Panc1 (cell line): ENCODE measurements around the gene ACSM6. TPM values are rescaled to one million over a fixed set of nuclear protein-coding genes. Genes with fewer than 3 reads are reported as not detected.
A peak's percentile ranks its signal among the peaks of the same experiment; 100 is the strongest.

Source experiments
- ATAC-seq: fragments of 200-7000 bp; cut with Tn5 transposase; 2 replicates; pipeline ENCODE4 v1.9.1; 2020; ENCODE audit warnings: mild to moderate bottlenecking, moderate library complexity
- BruUV-seq: library from RNA; stranded (reverse); fragments of 400-500 nt; replicated peaks from 2 replicates; lab custom pipeline; 2021; lab: Mats Ljungman, UMichigan
- CTCF ChIA-PET: fragments of 300-600 bp; sonication (Branson Sonifier 250); formaldehyde crosslinking; loops from one replicate; lab custom pipeline; 2022; ENCODE audit warnings: antibody characterized with exemption; lab: Charles Lee
- POLR2A ChIA-PET: fragments of 300-600 bp; sonication (Branson Sonifier 250); formaldehyde crosslinking; loops from one replicate; lab custom pipeline; 2022; ENCODE audit warnings: antibody characterized with exemption; lab: Charles Lee
- DNase-seq: peaks from one replicate; pipeline ENCODE4 v3.0.0-alpha.2; 2010; ENCODE audit warnings: low read depth, low spot score
- H3K27ac ChIP-seq: 2 replicates; pipeline ENCODE4 v1.5.1; 2011; ENCODE audit warnings: mild to moderate bottlenecking, low read length, inconsistent platforms
- H3K27me3 ChIP-seq: fragments of 200-500 bp; sonication (Bioruptor generic); 2 replicates; pipeline ENCODE4 v1.6.0; 2014; ENCODE audit warnings: low read length, inconsistent platforms; ENCODE audit not compliant: control insufficient read depth, insufficient read depth
- H3K36me3 ChIP-seq: fragments of 200-500 bp; sonication (Bioruptor generic); 2 replicates; pipeline ENCODE4 v1.5.1; 2014; ENCODE audit warnings: inconsistent platforms, mild to moderate bottlenecking, low read length, moderate library complexity; ENCODE audit not compliant: control insufficient read depth, insufficient read depth
- H3K4me1 ChIP-seq: 2 replicates; pipeline ENCODE4 v1.5.1; 2011; ENCODE audit warnings: inconsistent platforms, mild to moderate bottlenecking, low read length, moderate library complexity; ENCODE audit not compliant: control insufficient read depth, insufficient read depth
- H3K4me3 ChIP-seq, 2 experiments: 2 replicates each; pipeline ENCODE4 v1.5.1; 2011 to 2012; ENCODE audit warnings: low read depth in 2 of 2, low read length in 2 of 2, mild to moderate bottlenecking in 2 of 2, inconsistent platforms in 1 of 2, moderate library complexity in 1 of 2
- H3K9me3 ChIP-seq: fragments of 200-500 bp; sonication (Bioruptor generic); 2 replicates; pipeline ENCODE4 v1.5.1; 2014; ENCODE audit warnings: low read depth, mild to moderate bottlenecking, inconsistent platforms, low read length, moderate library complexity; ENCODE audit not compliant: control insufficient read depth, insufficient read depth
- POLR2AphosphoS5 ChIP-seq: IDR thresholded peaks from 2 replicates; pipeline ENCODE4 v1.6.1; 2012; ENCODE audit warnings: mild to moderate bottlenecking, low read depth, low read length, moderate library complexity
- SIN3A ChIP-seq: IDR thresholded peaks from 2 replicates; pipeline ENCODE4 v1.6.1; 2012; ENCODE audit warnings: low read depth, mild to moderate bottlenecking, low read length, moderate library complexity, borderline replicate concordance; ENCODE audit not compliant: insufficient read depth
- TCF7L2 ChIP-seq: IDR thresholded peaks from 2 replicates; pipeline ENCODE4 v1.6.1; 2011; ENCODE audit warnings: mild to moderate bottlenecking, low read depth, low read length, inconsistent platforms
- in situ Hi-C: cut with HindIII; loops from 2 replicates; pipeline ENCODE4 v1.10.0; 2016; ENCODE audit warnings: low sequenced_read_pairs, low pct_unique_long_range_greater_than_20kb
- intact Hi-C: fragments of 100-400 bp; cut with micrococcal nuclease; formaldehyde crosslinking; loops from one replicate; pipeline ENCODE4 v1.10.0; 2022; ENCODE audit not compliant: unreplicated experiment
- total RNA-seq: library from RNA; stranded (reverse); gene quantifications from one replicate; pipeline ENCODE4 v1.2.1, GENCODE V29; 2021; ENCODE audit not compliant: unreplicated experiment
- TF ChIP-seq, protein P1 (sequence below): fragments of 450-650 bp; IDR thresholded peaks from 2 replicates; pipeline ENCODE4 v1.5.1; 2017; ENCODE audit warnings: mild to moderate bottlenecking
- TF ChIP-seq, protein P2 (sequence below), 2 experiments: IDR thresholded peaks; 2 replicates each; pipeline ENCODE4 v1.6.1; 2011 to 2012; ENCODE audit warnings: low read depth in 2 of 2, control low read depth in 1 of 2, low read length in 1 of 2, mild to moderate bottlenecking in 1 of 2, moderate library complexity in 1 of 2; ENCODE audit not compliant: insufficient read depth in 1 of 2

ACSM6 gene
- total RNA-seq, 1 experiment from 2014 or later, result not detected

DNA sequence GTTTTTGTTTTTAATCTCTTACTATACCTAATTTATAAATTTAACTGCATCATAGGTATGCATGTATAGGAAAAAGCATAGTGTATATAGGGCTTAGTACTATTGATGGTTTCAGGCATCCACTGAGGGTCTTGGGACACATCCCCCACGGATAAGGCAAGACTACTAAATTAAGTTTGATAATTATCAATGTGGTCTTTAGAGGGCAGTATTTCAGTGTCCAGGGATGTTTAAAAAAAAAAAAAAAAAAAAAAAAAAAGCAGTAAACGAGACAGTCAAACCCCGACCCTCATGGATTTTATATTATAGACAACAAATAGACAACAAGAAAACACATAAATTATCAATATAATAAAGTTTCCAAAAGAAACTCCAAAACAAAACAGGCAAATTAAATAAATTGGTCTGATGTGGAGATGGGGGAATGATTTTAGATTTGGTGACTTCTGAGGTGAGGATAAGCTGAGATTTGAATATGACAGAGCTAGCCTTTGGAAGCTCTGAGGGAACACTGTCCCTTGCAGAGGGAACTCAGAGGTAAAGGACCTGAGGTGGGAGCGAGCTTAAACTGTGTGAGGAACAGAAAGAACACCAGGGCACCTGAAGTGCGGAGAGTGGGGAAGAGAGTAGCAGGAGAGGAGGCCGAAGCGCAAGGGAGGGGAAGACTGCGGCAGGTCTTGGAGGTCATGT is 14.8 kb downstream of the ACSM6 start:
- DNase-seq (no peak), ATAC-seq (peak; percentile 50)
- Histone ChIP-seq H3K27me3 (no peaks in the 10 kb centered on the region), H3K4me1 (peaks cover 9% of the 10 kb centered on the region; the same call in 1 of the 2 replicates), H3K9me3 (no peaks in the 10 kb centered on the region), H3K36me3 (no peaks in the 10 kb centered on the region), H3K4me3 (no peak overlapping the region), H3K27ac (peak overlapping the region; percentile 64)
- BruUV-seq, result no TSS peak
- intact Hi-C loops, result loop anchor here (5.0 kb wide), 1 partner anchor 33 kb away; no protein-coding TSS in a partner anchor
- CTCF ChIA-PET, result interaction anchor here (0.6 kb wide), 1 partner anchor 76 kb away, joined by 4 read pairs; no protein-coding TSS in a partner anchor
- TF ChIP-seq SIN3A, result no peak
- no peak for TF ChIP-seq TCF7L2
- TF ChIP-seq, protein P1, sequence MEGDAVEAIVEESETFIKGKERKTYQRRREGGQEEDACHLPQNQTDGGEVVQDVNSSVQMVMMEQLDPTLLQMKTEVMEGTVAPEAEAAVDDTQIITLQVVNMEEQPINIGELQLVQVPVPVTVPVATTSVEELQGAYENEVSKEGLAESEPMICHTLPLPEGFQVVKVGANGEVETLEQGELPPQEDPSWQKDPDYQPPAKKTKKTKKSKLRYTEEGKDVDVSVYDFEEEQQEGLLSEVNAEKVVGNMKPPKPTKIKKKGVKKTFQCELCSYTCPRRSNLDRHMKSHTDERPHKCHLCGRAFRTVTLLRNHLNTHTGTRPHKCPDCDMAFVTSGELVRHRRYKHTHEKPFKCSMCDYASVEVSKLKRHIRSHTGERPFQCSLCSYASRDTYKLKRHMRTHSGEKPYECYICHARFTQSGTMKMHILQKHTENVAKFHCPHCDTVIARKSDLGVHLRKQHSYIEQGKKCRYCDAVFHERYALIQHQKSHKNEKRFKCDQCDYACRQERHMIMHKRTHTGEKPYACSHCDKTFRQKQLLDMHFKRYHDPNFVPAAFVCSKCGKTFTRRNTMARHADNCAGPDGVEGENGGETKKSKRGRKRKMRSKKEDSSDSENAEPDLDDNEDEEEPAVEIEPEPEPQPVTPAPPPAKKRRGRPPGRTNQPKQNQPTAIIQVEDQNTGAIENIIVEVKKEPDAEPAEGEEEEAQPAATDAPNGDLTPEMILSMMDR, result peak; percentile 72; the same call in 1 of the 2 replicates
- POLR2A ChIA-PET, result no interaction called here
- in situ Hi-C loops, result no loop called here

DNA sequence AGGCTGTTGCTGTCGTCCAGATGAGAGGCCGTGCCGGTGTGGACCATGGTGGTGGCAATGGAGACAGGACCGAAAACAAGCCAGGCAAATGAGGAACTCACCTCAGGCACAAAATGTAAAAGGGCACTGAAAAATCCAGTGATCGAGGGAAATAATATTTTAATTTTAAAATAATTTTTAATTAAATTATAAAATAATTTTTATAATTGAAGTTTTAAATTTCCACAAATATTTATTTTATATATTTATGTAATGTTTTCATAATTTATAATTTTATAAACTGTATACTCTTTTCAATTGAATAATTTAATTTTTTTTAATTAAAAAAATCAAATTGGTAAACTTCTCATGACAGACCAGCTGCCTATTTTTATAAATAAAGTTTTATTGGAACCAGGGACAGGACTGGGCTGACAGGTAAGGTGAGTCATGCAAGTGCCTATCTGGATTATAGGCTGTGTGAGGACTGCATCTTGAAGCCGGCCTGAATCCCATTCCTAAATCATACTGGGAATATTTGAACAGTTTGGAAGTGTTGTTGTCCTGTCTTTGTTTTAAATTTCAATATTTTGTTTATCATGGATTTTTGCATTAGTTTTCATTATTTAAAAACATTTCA is 15.6 kb downstream of the ACSM6 start:
- intact Hi-C loops, result loop anchor here (5.0 kb wide), 1 partner anchor 33 kb away; no protein-coding TSS in a partner anchor

More for the DNA sequence above, 15.6 kb downstream of the ACSM6 start:
- CTCF ChIA-PET, result interaction anchor here (0.6 to 0.7 kb wide), 2 partner anchors 39 to 75 kb away, joined by 3 to 4 read pairs; no protein-coding TSS in a partner anchor
- no peak for DNase-seq
- Histone ChIP-seq H3K9me3 (no peaks in the 10 kb centered on the region), H3K4me1 (peaks cover 15% of the 10 kb centered on the region), H3K27ac (peak overlapping the region; percentile 64), H3K36me3 (no peaks in the 10 kb centered on the region), H3K27me3 (no peaks in the 10 kb centered on the region), H3K4me3 (no peak overlapping the region)
- no TSS peak for BruUV-seq
- TF ChIP-seq, protein P1, result no peak
- TF ChIP-seq POLR2AphosphoS5 (no peak), TCF7L2 (no peak), SIN3A (no peak)
- TF ChIP-seq, protein P2, sequence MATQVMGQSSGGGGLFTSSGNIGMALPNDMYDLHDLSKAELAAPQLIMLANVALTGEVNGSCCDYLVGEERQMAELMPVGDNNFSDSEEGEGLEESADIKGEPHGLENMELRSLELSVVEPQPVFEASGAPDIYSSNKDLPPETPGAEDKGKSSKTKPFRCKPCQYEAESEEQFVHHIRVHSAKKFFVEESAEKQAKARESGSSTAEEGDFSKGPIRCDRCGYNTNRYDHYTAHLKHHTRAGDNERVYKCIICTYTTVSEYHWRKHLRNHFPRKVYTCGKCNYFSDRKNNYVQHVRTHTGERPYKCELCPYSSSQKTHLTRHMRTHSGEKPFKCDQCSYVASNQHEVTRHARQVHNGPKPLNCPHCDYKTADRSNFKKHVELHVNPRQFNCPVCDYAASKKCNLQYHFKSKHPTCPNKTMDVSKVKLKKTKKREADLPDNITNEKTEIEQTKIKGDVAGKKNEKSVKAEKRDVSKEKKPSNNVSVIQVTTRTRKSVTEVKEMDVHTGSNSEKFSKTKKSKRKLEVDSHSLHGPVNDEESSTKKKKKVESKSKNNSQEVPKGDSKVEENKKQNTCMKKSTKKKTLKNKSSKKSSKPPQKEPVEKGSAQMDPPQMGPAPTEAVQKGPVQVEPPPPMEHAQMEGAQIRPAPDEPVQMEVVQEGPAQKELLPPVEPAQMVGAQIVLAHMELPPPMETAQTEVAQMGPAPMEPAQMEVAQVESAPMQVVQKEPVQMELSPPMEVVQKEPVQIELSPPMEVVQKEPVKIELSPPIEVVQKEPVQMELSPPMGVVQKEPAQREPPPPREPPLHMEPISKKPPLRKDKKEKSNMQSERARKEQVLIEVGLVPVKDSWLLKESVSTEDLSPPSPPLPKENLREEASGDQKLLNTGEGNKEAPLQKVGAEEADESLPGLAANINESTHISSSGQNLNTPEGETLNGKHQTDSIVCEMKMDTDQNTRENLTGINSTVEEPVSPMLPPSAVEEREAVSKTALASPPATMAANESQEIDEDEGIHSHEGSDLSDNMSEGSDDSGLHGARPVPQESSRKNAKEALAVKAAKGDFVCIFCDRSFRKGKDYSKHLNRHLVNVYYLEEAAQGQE (IDR thresholded peaks at IDR 0.05; ENCODE audit: insufficient read depth in 1 of 2, low read depth in 2 of 2, low read length in 1 of 2), result no peak
- POLR2A ChIA-PET, result no interaction called here
- in situ Hi-C loops, result no loop called here
- ATAC-seq, result no peak
